ENCODE data around the gene HAUS6.
A peak's percentile ranks its signal among the peaks of the same experiment; 100 is the strongest.
"Not testable (repeated sequence)": the region's sequence is repeated elsewhere in the genome, so short reads cannot be mapped to it uniquely, and the experiment has no call there.

HAUS6 gene, protein sequence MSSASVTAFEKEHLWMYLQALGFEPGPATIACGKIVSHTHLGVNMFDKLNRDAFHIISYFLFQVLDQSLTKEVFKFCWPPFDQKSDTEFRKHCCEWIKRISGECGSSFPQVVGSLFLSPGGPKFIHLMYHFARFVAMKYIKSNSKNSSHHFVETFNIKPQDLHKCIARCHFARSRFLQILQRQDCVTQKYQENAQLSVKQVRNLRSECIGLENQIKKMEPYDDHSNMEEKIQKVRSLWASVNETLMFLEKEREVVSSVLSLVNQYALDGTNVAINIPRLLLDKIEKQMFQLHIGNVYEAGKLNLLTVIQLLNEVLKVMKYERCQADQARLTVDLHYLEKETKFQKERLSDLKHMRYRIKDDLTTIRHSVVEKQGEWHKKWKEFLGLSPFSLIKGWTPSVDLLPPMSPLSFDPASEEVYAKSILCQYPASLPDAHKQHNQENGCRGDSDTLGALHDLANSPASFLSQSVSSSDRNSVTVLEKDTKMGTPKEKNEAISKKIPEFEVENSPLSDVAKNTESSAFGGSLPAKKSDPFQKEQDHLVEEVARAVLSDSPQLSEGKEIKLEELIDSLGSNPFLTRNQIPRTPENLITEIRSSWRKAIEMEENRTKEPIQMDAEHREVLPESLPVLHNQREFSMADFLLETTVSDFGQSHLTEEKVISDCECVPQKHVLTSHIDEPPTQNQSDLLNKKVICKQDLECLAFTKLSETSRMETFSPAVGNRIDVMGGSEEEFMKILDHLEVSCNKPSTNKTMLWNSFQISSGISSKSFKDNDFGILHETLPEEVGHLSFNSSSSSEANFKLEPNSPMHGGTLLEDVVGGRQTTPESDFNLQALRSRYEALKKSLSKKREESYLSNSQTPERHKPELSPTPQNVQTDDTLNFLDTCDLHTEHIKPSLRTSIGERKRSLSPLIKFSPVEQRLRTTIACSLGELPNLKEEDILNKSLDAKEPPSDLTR

DNA sequence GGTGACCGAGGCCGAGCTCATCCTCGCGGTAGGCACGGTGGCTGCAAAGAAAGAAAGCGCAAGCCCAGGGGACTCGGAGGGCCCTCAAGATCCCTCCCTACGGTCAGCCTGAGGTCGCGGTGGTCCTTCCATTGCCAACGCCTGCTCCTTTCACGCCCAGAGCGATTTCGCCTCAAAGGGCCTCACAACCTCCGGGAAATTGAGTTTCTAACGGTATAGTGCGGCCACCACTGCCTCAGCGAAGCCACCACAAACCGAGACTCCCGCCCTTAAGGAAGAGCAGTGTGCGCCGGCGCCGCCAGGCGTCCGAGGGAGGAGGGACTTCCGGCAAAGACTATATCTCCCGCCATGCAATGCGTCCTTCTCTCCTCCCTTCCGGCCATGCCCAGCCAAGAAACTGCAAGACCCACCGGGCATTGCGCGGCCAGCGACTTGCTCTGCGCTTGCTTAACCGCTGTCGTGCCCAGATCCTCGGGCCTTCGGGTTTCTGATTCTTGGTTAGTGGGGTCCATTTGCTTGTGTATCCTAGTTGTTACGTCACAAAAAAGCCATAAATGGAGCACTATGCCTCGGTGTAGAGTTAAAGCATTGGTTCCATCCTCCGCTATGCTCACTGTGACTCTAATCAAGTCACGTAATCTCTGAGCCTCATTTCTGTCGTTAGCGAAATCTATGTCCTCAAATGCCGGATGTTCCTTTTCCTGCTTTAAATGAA lies at the start of gene HAUS6:
HAUS6 (minus strand) TSS at position 274 of the 715 bp plus-strand sequence; CDS start at position 21, 253 bp downstream.
- DNase-seq (ENCODE audit: low spot score), result peak; percentile 97

DNA sequence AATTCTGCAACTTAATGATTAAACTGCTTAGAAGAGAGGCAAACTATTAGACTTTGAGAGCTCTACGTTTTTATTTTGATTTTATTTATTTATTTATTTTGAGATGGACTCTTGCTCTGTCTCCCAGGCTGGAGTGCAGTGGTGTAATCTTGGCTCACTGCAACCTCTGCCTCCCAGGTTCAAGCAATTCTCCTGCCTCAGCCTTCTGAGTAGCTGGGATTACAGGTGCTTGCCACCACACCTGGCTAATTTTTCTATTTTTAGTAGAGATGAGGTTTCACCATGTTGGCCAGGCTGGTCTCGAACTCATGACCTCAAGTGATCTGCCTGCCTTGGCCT lies 49.4 kb upstream of the HAUS6 start:
- DNase-seq (ENCODE audit: low spot score), result not testable (repeated sequence)

DNA sequence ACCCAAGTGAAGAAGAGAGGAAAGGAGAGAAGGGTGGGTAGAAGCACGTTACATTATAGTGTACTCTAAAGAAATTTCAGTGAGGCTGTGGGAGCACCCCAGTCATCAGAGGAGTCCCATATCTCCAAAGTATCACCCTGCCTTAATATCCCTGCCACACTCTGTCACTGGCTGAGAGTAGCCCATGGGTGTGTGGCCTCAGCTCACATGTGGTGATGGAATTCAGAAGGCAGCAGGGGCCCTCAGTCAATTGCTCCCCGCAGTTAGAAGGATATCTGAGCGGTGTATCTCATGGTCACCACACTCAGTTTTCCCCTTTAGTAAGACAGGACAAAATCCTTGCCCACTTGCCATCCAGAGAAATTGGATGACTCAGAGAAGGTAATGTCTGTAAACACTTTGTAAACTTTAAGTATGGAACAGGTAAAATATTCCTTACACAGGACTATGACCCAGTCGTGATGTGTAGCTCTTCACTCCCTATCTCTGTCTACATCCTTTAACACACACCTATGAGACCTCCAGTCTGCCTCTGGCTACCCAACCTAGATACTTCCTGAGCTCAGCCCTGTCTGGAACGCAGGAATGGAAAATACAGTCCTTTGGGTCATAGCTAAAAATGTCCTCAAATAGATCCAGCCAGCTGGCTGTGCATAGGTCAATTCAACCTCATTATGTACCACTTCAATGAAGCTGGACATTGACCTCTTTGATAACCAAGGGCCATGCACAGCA lies 48.9 kb upstream of the HAUS6 start:
- no peak for DNase-seq (ENCODE audit: low spot score)

DNA sequence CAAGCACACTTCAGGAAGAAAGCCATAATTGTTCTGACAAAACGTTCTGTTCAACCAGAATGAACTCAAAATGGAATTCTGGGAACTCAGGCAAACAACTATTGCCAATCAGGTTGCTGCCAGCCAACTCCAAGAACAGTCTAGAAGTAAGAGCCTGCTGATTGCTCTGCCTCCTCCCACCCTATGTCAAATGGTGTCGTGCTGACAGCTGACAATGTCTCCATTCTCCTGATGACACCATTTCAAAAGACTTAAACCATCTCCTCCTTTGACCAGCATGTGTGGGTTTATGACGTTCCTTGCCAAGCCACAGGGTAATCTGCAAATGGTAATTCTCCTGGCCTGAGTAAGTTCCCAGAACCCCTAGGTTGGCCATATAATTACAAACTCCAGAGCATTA lies 46.5 kb upstream of the HAUS6 start:
- DNase-seq (ENCODE audit: low spot score), result no peak

DNA sequence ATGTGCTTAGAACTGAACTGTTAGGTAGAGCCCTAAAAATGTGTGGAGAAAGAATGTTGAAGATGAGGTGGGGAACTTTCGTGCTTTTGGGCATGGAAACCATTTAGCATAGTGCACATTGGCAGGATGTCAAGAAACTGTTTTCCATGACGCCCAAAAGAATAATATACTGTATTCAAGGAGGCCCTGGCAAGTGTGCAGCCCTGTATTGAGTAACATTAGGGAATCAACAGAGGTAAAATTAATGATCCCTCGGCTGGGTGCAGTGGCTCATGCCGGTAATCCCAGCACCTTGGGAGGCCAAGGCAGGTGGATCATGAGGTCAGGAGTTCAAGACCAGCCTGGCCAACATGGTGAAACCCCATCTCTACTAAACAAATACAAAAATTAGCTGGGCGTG lies 45.5 kb upstream of the HAUS6 start:
- DNase-seq (ENCODE audit: low spot score), result no peak

DNA sequence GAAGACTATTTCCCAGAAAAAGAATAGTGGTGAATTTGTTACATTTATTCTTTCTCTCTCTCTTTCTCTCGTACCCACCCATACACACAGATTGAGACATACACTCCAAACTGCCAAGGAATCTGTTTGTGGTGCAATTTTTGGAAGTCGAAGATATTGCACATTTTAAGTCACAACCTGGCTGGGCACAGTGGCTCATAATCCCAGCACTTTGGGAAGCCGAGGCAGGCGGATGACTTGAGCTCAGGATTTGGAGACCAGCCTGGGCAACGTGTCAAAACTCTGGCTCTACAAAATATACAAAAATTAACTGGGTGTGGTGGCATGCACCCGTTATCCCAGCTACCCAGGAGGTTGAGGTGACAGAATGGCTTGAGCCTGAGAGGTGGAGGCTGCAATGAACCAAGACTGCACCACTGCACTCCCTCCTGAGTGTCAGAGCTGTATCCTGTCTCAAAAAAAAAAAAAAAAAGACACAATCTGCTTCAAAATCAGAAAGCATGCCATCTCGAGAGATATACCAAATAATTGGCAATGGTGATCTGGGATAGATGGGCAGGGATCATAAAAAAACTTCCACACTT lies 43.8 kb upstream of the HAUS6 start:
- no peak for DNase-seq (ENCODE audit: low spot score)

DNA sequence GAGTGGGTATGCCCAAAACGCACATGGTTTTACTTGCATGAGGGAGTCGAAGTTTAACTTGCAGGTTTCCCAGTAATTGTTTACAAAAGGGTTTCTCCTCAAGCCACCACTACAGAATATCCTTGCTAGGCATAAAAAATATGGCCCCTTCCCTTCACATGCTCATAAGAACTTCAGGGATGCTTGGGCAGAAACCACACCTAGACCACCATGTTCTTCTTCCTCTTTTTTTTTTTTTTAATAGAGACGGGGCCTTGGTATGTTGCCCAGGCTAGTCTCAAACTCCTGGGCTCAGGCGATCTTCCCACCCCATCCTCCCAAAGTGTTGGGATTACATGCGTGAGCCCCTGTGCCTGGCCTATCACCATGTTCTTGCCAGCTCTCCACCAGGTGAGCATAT lies 43.2 kb upstream of the HAUS6 start:
- no peak for DNase-seq (ENCODE audit: low spot score)

DNA sequence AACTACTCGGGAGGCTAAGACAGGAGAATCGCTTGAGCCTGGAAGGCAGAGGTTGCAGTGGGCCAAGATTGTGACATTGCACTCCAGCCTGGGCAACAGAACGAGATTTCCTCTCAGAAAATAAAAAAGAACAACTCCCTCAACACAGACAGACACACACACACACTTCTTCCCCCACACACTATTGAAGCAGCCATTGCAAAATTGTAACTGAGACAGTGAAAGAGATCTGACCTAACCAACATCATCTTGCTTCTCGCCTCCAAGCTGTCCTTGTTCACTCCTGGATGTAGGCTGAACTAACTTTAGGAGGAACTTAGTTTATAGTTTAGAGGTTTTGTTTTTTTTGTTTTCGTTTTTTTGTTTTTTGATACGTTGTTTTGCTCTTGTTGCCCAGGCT lies 37.6 kb upstream of the HAUS6 start:
- DNase-seq (ENCODE audit: low spot score), result no peak

DNA sequence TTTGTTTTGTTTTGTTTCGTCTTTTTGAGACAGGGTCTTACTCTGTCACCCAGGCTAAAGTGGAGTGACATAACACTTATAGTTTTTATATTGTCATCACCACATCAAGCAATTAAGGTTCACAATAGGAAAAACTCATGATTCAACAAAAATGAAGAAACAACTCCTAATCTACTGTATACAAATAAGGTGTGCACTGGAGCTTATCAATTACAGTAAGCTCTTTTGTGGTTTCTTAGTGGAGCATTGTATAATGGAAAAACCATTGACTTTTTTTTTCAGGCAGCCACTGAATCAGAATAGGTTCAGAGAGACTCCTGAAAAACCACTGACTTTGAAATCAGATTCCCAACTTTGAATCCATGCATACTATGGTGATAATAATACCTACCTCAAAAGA lies 35.4 kb upstream of the HAUS6 start:
- DNase-seq (ENCODE audit: low spot score), result no peak

DNA sequence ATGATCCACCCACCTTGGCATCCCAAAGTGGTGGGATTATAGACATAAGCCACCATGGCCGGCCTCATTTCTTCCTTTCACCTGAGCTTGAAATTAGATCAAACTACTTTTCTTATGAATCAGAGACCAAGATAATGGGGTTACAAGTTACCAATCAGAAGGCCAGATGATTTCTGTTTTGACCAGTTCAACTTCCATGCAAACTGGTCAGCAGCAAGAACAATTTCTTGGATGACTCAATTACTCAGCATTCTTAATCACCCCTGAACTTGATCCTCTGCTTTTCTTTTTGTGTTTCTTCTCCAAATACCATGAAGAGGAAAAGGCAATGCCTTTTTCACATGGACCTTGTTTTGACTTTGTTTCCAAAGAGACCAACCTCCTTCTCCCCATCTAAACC lies 34.6 kb upstream of the HAUS6 start:
- DNase-seq (ENCODE audit: low spot score), result no peak

DNA sequence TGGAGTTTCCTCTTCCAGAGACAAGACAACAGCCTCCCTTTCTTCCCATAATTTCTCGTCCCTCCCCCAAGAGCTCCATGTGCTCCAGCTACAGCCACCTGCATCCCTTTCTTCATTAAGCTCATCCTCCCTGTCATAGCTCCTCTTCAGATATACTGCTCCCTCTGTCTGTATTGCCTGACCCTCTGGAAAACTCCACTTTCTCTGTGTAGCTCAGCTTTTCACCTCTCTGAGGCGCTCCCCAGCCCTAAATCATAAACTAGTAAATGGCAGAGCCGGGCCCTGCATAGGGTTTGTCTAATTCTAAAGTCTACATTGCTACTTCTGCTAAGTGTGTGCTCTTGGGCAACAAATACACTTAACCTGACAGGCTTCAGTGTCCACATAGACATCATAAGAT lies 33.4 kb upstream of the HAUS6 start:
- no peak for DNase-seq (ENCODE audit: low spot score)

DNA sequence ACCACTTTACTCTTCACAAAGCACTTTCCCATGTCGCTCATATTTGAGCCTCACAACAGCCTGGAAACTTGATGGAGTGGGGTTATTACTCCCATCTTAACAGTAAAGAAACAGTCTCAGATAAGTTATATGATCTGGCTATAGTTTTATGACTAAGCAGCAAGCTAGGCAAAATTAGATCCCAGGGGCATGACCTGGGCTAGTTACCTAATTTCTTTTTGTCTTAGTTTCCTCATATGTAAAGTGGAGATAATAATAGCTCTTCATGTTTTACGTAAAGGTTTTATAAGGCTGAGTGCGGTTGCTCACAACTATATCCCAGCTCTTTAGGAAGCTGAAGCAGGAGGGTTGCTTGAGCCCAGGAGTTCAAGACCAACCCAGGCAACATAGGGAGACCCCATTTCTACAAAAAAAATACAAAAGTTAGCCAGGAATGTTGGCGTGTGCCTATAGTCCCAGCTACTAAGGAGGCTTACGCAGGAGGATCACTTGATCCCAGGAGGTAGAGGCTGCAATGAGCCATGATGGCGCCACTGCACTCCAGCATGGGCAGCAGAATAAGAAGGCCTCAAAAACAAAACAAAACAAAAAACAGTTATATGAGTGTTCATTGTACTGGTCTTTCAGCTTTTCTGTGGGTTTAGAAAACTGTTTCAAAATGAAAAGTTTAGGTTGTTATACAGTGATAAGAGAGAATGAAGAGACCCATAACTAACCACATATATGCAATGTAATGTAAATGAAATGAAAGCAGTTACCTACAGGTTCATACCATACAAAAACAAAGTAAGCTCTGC lies 31.0 kb upstream of the HAUS6 start:
- no peak for DNase-seq (ENCODE audit: low spot score)

DNA sequence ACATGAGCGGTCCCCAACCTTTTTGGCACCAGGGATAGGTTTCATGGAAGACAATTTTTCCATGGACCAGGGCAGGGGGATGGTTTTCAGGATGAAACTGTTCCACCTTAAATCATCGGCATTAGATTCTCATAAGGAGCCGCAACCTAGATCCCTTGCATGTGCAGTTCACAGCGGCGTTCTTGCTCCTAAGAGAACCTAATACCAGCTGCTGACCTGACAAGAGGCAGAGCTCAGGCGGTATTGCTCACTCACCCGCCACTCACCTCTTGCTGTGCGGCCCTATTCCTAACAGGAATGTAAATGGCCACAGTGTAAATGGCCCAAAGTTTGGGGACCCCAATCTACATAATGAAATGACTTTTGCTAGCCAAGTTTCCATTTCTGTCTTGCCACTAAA lies 27.7 kb upstream of the HAUS6 start:
- DNase-seq (ENCODE audit: low spot score), result no peak

DNA sequence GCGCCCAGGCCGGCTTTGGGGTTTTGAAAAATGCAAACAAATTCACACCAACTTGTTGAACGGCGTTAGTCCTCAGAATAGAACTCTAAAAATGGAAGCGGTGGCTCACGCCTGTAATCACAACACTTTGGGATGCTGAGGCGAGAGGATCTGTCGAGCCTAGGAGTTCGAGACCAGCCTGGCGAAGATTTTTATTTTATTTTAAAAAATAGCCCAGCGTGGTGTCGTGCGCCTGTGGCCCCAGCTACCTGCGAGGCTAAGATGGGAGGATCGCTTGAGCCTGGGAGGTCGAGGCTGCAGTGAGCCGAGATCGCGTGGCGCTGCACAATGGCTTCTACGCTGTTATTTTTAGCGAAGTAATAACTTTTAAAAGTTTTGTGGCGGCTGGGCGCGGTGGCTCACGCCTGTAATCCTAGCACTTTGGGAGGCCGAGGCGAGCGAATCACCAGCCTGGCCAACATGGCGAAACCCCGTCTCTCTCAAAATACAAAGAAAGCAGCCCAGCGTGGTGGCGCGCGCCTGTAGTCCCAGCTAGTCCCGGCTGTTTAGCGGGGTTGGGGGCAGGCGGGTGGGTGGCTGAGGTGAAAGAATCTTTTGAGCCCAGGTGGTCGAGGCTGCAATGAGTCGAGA lies 25.3 kb upstream of the HAUS6 start:
- no peak for DNase-seq (ENCODE audit: low spot score)

DNA sequence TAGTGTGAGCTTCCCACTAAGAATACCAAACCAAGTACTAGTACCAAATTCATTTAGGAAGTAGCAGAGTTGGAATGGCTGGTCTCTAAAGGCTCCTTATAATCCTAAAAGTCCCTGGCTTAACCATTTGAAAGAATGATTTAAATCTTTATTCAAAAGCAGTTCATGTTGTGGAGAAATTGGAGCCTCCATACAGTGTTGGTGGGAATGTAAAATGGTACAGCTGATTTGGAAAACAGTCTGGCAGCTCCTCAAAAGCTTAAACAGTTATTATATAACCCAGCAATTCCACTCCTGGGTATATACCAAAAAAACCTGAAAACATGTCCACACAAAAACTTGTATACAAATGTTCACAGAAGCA lies 21.7 kb upstream of the HAUS6 start:
- no peak for DNase-seq (ENCODE audit: low spot score)

DNA sequence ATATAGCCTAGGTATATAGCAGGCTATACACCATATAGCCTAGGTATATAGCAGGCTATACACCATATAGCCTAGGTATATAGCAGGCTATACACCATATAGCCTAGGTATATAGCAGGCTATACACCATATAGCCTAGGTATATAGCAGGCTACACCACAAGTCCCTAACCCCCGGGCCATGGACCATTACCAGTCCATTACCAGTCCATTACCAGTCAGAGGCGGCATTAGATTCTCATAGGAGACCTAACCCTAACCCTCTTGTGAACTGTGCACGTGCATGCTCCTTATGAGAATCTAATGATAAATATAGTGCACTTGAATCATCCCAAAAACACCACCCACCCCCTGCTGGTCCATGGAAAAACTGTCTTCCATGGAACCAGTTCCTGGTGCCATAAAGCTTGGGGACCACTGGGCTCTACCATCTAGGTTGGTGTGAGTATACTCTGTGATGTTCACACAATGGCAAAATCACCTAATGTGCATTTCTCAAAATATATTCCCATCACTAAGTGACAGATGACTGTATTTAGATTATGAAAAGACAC lies 19.9 kb upstream of the HAUS6 start:
- no peak for DNase-seq (ENCODE audit: low spot score)

DNA sequence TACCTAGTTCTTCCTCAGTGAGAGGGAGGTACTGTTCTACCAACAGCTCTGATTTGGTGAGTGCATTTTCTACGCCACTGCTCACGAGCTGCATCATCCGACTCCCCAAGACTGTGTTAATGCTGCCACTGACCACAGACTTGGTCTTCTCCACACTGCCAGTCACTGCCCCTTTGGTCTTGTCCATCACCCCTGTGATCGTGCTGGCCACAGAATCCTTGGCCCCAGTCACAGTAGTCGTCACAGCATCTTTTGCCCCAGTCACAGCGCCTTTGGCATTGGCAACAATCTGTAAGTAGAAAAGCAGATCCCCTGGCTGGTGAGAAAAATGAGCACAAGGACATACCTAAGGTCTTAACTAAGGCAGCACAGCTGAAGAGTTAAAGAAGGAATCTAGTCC lies 18.2 kb upstream of the HAUS6 start:
- no peak for DNase-seq (ENCODE audit: low spot score)

DNA sequence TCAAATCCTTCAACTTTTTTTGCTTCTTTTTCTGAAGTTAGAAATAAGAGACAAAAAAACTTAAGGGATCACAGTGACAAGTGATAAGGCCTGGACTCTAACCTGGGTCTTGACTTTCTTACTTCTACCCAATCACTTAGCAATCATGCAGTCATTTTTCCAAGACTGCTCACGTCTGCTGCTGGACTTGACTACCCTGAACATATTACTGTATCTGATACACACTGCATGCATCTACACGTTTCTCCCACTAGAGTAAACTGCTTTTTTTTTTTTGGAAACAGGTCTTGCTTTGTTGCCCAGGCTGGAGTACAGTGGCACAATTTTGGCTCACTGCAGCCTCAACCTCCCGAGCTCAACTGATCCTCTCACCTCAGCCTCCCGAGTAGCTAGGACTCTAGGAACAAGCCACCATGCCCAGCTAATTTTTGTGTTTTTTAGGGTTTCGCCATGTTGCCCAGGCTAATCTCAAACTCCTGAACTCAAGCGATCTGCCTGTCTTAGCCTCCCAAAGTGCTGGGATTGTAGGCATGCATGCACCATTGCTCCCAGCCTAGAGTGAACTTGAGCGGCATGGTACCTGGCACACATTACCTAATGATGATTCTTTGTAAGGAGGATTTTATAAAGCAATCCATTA lies 17.2 kb upstream of the HAUS6 start:
- DNase-seq (ENCODE audit: low spot score), result no peak

DNA sequence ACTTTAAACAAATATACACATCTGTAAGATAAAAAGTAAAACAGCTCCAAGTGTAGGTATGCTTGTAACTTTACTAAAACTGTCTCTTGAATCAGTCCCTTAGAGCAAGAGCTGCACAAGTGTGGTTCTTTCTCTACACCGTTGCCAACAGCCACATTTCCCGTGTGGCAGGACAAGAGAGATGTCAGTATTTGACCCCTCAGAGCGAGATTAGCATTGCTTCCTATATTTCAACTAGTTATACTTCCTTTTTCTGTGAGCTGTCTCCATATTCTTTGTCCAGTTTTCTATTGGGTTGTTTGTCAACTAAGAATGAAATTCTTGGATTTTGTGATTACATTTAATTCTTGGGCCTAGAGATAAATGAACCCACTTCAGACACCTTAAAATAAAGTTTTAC lies 16.5 kb upstream of the HAUS6 start:
- no peak for DNase-seq (ENCODE audit: low spot score)

Measured in globus pallidus (tissue), 1 donor.